PFSK-1 (cell line): ENCODE measurements around the gene MYH14.

Experiments used
- FOXP2 ChIP-seq: optimal IDR thresholded peaks from 2 replicates; pipeline ENCODE3; 2011; ENCODE audit warnings: borderline replicate concordance, control low read depth, inconsistent platforms; ENCODE audit not compliant: insufficient read depth; ENCODE audit errors: extremely low read length, extremely low read depth
- POLR2AphosphoS5 ChIP-seq: IDR thresholded peaks from 2 replicates; pipeline ENCODE4 v1.6.1; 2012; ENCODE audit warnings: low read depth, mild to moderate bottlenecking, control low read depth, low read length, moderate library complexity
- SIN3A ChIP-seq: IDR thresholded peaks from 2 replicates; pipeline ENCODE4 v1.6.1; 2012; ENCODE audit warnings: mild to moderate bottlenecking, low read length, moderate library complexity, borderline replicate concordance; ENCODE audit not compliant: insufficient read depth
- TAF1 ChIP-seq: IDR thresholded peaks from 2 replicates; pipeline ENCODE4 v1.6.1; 2012; ENCODE audit warnings: low read length, control low read depth, borderline replicate concordance; ENCODE audit not compliant: insufficient read depth
- TF ChIP-seq, protein P1 (sequence below), 2 experiments: IDR thresholded peaks; 2 replicates each; pipeline versions ENCODE4 v1.6.1 to v1.8.0; 2011 to 2012; ENCODE audit warnings: low read depth in 2 of 2, low read length in 2 of 2, control low read depth in 1 of 2, inconsistent platforms in 1 of 2, mild to moderate bottlenecking in 1 of 2, moderate library complexity in 1 of 2; ENCODE audit not compliant: insufficient read depth in 1 of 2

Gene MYH14

DNA sequence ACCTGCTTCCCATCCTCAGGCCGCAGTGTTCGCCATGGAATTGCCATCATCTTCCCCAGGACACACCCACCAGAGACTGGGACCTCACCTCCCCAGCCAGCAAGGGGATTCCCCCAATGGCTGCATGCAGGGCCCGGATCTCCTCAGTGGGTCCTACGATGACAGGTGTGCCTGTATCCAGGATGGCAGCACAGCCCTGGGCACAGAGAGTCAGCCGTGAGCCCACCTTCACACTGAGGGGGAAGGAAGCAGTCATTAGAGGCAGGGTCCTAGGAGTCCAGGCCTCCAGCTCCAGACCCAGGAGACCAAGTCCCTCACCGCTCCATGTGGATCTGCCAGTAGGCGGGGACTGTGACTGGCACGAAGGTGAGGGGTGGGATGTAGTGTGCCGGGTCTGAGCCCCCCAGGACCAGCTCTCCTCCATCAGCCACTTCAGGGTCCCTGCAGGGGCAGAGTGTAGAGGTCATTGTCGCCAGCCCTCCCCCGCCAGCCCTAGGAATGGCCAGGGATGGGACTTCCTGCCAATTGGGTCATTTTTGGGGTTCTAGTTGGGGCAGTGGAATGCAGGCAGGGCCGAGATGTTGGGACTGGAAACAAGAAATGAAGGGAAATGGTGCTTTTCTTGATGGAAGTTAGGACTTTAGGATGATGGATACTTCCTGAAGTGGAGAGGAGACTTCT lies 131.5 kb downstream of the MYH14 start:
- TF ChIP-seq, protein P1, sequence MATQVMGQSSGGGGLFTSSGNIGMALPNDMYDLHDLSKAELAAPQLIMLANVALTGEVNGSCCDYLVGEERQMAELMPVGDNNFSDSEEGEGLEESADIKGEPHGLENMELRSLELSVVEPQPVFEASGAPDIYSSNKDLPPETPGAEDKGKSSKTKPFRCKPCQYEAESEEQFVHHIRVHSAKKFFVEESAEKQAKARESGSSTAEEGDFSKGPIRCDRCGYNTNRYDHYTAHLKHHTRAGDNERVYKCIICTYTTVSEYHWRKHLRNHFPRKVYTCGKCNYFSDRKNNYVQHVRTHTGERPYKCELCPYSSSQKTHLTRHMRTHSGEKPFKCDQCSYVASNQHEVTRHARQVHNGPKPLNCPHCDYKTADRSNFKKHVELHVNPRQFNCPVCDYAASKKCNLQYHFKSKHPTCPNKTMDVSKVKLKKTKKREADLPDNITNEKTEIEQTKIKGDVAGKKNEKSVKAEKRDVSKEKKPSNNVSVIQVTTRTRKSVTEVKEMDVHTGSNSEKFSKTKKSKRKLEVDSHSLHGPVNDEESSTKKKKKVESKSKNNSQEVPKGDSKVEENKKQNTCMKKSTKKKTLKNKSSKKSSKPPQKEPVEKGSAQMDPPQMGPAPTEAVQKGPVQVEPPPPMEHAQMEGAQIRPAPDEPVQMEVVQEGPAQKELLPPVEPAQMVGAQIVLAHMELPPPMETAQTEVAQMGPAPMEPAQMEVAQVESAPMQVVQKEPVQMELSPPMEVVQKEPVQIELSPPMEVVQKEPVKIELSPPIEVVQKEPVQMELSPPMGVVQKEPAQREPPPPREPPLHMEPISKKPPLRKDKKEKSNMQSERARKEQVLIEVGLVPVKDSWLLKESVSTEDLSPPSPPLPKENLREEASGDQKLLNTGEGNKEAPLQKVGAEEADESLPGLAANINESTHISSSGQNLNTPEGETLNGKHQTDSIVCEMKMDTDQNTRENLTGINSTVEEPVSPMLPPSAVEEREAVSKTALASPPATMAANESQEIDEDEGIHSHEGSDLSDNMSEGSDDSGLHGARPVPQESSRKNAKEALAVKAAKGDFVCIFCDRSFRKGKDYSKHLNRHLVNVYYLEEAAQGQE (IDR thresholded peaks at IDR 0.05; ENCODE audit: insufficient read depth in 1 of 2, low read depth in 2 of 2, low read length in 2 of 2): no peak
- TF ChIP-seq SIN3A (no peak), TAF1 (no peak), FOXP2 (no peak), POLR2AphosphoS5 (no peak)

DNA sequence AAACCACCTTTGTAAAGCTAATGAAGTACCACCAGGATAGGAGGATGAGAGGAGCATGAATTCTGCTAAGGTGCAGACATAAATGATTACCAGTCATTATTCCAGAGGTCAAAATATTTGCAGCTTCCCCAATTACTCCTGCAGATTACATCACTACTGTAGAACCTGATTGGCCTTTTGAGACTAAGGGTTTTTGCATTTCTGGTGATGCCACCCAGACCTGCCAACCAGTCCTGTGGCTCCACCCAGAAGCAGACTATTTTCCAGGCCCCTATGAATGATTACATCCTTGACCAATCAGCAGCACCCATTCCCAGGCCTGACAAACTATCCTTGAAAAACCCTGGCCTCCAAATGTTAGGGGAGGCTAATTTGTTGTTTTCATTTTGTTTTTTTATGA lies 136.9 kb downstream of the MYH14 start:
- TF ChIP-seq FOXP2 (no peak), TAF1 (no peak), SIN3A (no peak), POLR2AphosphoS5 (no peak)
- TF ChIP-seq, protein P1 (IDR thresholded peaks at IDR 0.05; ENCODE audit: insufficient read depth in 1 of 2, low read depth in 2 of 2, low read length in 2 of 2): no peak

DNA sequence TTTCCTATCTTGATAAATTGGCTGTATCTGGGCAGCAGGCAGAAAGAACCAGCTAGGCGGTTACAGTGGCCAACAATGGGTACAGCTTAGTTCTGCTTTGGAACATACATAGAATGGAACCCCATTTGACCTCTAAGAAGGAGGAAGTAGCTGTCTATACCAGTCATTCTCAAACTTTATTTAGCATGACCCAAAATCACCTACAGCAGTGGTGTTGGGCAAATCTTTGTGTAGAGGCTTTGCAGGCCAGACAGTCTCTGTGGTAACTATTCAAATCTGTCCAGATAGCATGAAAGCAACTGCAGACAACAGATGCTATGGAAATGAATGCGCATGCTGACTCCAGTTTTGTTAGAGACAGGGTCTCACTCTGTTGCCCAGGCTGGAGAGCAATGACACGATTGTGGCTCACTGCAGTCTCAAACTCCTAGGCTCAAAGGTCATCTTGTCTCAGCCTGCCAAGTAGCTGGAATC lies 137.7 kb downstream of the MYH14 start:
- TF ChIP-seq SIN3A (no peak), TAF1 (no peak), POLR2AphosphoS5 (no peak), FOXP2 (no peak)
- TF ChIP-seq, protein P1 (IDR thresholded peaks at IDR 0.05; ENCODE audit: insufficient read depth in 1 of 2, low read depth in 2 of 2, low read length in 2 of 2): no peak

DNA sequence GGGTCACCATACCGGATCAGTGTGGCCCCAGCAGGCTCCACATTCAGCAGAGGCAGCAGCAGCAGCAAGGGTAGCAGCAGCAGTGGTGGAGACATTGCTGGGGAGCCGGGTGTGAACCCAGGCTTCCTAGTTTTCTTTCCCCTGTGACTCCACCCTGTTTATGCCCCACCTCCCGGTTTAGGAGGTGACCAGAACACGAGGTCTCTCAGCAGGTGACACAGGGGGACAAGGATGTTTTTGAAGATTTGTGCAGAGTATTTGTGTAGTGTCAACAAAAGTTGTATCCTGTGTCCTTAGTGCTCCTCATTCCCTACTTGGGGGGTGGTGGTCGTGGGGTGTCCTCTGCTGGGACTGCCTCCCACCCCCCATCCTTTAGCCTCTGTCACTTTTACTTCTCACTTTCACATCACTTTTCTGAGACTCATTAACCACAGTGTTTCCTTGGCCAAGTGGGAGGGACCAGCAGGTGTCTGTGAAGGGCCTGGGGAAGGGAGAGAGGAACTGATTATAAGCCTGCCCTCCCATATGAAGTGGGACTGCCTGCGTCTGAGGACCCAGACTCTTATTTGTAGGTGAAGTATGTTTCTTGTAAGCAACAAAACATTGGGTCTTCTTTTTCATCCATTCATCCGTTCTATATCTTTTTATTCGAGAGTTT lies 141.4 kb downstream of the MYH14 start:
- TF ChIP-seq, protein P1 (IDR thresholded peaks at IDR 0.05; ENCODE audit: insufficient read depth in 1 of 2, low read depth in 2 of 2, low read length in 2 of 2): no peak
